ENCODE measurements around the gene WDR1.
"Not testable (repeated sequence)": the region's sequence is repeated elsewhere in the genome, so short reads cannot be mapped to it uniquely, and the experiment has no call there.

Gene WDR1

DNA sequence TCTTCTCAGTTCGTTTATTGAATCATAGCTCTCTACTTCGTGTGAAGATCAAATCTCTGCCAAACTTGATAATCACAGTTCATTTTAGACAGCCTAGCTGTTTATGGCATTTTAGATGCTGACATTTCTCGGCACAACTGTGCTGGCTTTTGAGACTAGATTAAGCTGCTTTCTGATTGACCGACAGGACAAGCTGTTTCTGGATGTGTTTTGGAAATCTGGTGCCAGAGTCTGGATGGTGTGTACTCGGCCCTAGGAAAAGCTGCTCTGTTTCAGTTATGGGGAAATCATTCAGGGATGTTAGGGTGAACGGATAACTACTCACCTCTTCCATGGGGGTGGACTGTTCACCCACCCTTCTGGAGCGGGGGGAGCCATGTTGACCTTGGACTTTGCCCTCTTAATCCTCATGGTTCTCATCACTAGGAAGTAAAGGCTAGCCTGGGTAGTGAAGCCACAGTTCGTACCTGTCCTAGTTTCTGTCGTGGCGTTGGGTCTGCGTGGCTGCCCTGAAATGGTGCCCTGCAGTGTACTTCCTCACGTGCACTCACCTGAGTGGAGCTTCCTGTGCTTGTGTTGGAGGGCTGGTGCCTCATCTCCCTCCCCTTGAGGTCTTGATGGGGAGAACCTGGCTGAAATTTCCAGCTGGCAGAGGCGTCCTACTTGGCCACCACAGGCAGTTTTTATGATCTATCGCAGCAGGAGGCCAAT is 13.7 kb upstream of the WDR1 start:
- Histone ChIP-seq H3K27me3 (ENCODE audit: control insufficient read depth in 1 of 2, insufficient read depth in 2 of 2, low read length in 2 of 2) (no peaks in the 10 kb centered on the region), H3K9ac (ENCODE audit: low read length) (no peak overlapping the region), H3K4me3 (ENCODE audit: low read depth in 1 of 2, low read length in 2 of 2) (no peak overlapping the region), H3K36me3 (ENCODE audit: insufficient read depth, low read length) (no peaks in the 10 kb centered on the region), H3K4me1 (ENCODE audit: insufficient read depth, low read length) (no peaks in the 10 kb centered on the region), H3K9me3 (ENCODE audit: low read length) (no peaks in the 10 kb centered on the region), H3K27ac (ENCODE audit: low read depth, low read length) (no peak overlapping the region)

DNA sequence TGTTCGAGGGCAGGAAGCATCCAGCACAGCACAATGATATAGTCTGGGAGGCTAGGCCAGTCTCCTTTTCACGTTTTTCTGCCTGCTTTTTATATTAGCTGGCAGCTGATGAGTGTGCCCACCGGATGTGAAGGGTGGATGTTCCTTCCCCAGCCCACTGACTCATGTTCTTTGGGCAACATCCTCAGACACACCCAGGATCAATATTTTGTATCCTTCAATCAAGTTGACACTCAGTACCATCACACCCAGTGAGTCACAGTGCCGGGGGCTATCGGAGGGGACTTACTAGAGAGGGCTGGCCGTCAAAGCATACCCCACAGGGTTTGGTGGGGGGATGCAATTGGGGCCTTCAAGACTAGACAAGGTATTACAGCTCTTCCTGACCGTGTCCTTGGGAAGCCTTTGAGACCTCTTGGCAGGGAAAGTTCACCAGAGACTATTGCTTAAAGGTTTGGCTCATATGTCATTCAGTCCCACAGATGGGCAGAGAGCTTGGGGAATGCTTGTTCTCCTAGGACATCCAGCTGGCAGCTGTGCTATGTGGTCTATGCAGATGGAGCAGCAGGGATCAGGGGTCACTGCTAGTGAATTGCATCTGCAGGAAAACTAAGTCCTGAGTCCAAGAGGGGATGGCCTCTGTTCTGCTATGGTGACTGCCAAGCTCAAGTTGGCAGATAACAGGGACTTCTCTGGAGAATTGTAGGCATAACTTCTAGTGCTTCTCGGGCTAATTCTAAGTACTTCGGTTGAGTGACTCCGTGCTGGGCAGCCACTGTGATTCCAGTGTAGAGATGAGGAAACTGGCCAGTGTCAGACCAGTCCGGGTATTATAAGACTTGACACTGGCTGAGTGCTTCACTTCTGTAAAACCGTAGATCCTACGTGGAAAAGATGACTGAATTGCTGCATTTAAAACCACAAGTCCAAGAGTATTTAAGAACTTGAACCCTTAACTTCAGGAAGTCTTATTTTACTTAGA is 12.9 kb upstream of the WDR1 start:
- Histone ChIP-seq H3K27me3 (ENCODE audit: control insufficient read depth in 1 of 2, insufficient read depth in 2 of 2, low read length in 2 of 2) (no peaks in the 10 kb centered on the region), H3K9ac (ENCODE audit: low read length) (no peak overlapping the region), H3K4me3 (ENCODE audit: low read depth in 1 of 2, low read length in 2 of 2) (no peak overlapping the region), H3K9me3 (ENCODE audit: low read length) (no peaks in the 10 kb centered on the region), H3K27ac (ENCODE audit: low read depth, low read length) (no peak overlapping the region), H3K4me1 (ENCODE audit: insufficient read depth, low read length) (no peaks in the 10 kb centered on the region), H3K36me3 (ENCODE audit: insufficient read depth, low read length) (no peaks in the 10 kb centered on the region)

DNA sequence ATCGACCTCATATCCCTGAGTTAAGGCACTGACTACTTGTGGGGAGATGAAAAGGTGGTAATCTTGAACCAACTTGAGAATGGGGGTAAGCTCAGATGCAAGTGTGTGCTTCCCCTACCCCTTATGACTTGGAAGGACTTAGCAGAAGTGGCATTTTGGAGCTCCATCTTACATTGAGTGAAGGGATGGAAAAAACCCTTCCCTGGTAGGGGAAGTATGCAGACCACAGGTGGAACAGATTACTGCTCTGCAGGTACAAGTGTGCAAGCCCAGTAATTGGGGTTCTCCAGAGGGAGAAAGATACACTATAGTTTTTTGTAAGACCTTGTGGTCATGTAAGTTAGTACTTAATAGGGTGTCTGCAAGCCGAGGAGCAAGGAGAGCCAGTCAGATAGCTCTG is 12.2 kb upstream of the WDR1 start:
- Histone ChIP-seq H3K4me1 (ENCODE audit: insufficient read depth, low read length) (no peaks in the 10 kb centered on the region), H3K9ac (ENCODE audit: low read length) (no peak overlapping the region), H3K27me3 (ENCODE audit: control insufficient read depth in 1 of 2, insufficient read depth in 2 of 2, low read length in 2 of 2) (no peaks in the 10 kb centered on the region), H3K9me3 (ENCODE audit: low read length) (no peaks in the 10 kb centered on the region), H3K27ac (ENCODE audit: low read depth, low read length) (no peak overlapping the region), H3K36me3 (ENCODE audit: insufficient read depth, low read length) (no peaks in the 10 kb centered on the region), H3K4me3 (ENCODE audit: low read depth in 1 of 2, low read length in 2 of 2) (no peak overlapping the region)

DNA sequence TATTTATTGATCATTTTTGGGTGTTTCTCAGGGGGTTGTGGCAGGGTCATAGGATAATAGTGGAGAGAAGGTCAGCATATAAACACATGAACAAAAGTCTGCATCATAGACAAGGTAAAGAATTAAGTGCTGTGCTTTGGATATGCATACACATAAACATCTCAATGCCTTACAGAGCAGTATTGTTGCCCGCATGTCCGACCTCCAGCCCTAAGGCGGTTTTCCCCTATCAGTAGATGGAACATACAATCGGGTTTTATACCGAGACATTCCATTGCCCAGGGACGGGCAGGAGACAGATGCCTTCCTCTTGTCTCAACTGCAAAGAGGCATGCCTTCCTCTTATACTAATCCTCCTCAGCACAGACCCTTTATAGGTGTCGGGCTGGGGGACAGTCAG is 10.9 kb upstream of the WDR1 start:
- H3K36me3 ChIP-seq (ENCODE audit: insufficient read depth, low read length); H3K9me3 ChIP-seq (ENCODE audit: low read length); H3K27me3 ChIP-seq (ENCODE audit: control insufficient read depth in 1 of 2, insufficient read depth in 2 of 2, low read length in 2 of 2); H3K4me3 ChIP-seq (ENCODE audit: low read depth in 1 of 2, low read length in 2 of 2); H3K4me1 ChIP-seq (ENCODE audit: insufficient read depth, low read length); H3K9ac ChIP-seq (ENCODE audit: low read length); H3K27ac ChIP-seq (ENCODE audit: low read depth, low read length): not testable (repeated sequence)

DNA sequence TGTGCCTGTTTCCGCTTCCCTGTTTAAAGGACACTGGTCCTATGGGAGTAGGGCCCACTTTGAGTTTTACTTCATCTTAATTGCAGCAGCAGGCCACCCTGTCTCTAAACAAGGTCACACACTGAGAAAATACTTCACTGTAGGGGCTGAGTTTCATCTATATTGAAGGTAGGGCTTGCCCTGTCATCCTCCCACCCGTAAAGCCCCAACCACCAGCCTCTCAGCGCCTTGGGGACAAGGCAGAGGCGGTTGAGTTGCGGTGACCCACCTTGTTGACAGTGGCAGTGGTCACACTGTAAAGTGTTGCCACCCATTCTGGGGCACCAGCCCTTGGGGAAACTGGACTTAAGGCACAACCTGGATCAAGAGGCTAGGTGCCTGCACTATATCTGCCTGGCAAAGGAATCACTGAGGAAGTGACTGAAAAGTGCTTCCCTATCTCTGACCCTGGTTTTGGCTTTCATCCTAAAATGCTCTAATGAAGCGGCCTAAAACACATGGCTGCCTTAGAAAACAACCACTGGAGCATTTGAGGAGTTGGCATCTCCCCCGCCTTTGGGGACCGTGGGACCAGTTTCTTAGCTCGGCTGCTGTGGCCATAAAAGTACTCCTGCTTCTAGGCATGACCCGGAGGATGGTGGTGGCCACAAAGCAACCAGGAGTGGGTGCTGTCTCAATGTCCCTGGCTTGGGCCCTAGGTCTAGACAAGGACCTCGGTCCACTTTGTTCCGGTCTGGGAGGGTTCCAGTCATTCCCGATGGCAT is 7.8 kb upstream of the WDR1 start:
- Histone ChIP-seq H3K4me1 (ENCODE audit: insufficient read depth, low read length) (peaks cover 2% of the 10 kb centered on the region), H3K4me3 (ENCODE audit: low read depth in 1 of 2, low read length in 2 of 2) (no peak overlapping the region), H3K36me3 (ENCODE audit: insufficient read depth, low read length) (no peaks in the 10 kb centered on the region), H3K9ac (ENCODE audit: low read length) (no peak overlapping the region), H3K9me3 (ENCODE audit: low read length) (no peaks in the 10 kb centered on the region), H3K27me3 (ENCODE audit: control insufficient read depth in 1 of 2, insufficient read depth in 2 of 2, low read length in 2 of 2) (no peaks in the 10 kb centered on the region), H3K27ac (ENCODE audit: low read depth, low read length) (no peak overlapping the region)

DNA sequence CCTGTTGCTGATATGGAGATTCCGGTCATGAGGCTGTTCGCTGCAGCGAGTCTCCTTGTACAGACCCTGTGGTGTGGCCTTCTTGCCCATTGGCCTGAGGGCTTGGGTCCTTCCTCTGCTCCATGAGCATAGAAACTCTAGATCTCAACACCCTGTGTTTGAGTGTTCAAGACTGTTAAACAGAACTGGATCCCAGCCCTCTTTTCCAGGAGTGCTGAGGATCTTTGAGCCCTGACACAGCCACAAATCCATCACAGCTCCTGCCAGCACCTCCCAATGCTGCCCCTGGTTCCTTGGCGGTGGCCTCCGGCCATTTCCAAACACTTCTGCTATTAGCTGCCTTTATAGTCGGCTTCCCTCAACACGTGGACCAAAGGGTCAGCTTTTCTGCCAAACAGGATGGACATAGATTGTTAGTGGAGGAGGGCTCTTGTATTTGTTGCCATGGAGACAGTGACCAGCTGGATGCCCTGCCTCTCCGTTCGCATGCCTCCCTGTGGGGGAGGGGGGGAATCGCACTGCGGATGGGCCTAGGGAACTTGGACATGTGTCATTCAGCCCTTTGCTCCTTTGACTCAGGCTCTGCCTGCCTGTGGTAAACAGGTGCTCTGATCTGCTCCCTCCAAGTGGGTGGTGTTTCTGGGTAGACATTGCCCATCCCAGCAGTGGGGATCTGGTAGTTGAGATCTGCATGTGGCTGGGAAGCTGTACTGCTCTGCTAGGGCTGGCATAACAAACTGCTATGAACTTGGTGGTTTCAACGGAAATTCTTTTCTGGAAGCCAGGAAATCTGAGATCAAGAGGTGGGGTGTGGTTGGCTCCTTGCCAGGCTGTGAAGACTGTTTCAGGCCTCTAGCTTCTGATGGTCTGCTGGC is 6.9 kb upstream of the WDR1 start:
- H3K27ac ChIP-seq (ENCODE audit: low read depth, low read length): no peak overlapping the region

DNA sequence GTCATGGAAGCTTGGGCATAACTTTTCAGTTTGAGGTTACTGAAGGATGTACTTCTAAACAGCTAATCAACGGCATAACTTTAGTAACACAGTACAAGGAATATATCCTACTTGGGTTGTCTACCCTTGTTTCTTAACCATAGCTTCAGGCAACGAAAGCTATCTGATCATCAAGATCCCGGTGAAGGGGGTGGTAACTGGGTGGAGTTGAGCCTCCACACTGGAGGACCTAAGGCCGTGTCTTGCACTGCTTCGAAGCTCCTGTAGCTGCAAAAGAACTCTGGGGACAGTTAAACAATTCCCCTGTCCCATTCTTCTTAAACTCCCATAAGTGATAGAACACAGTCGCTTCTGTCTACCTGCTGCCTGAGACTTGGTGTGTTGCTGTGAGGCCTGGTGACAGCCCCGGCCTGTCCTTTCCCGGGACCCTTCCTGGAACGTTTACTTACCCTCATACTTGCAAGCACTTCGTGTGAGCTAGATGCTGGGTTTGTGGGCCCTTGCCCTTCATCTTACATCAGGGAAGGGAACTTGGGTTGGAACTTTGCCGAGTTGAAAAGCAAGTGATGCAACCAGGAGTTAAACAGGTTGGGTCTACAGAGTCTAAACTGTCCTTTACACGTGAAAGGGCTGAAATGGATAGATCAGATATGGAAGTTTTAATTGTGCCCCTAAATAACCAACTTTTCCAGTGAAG is 5.8 kb upstream of the WDR1 start:
- H3K4me3 ChIP-seq (ENCODE audit: low read depth in 1 of 2, low read length in 2 of 2): no peak overlapping the region
- H3K9ac ChIP-seq (ENCODE audit: low read length): no peak overlapping the region
- no peak overlapping the region for H3K27ac ChIP-seq (ENCODE audit: low read depth, low read length)
- no peaks in the 10 kb centered on the region for H3K9me3 ChIP-seq (ENCODE audit: low read length)
- peaks cover 22% of the 10 kb centered on the region for H3K4me1 ChIP-seq (ENCODE audit: insufficient read depth, low read length)
- H3K27me3 ChIP-seq (ENCODE audit: control insufficient read depth in 1 of 2, insufficient read depth in 2 of 2, low read length in 2 of 2): no peaks in the 10 kb centered on the region
- H3K36me3 ChIP-seq (ENCODE audit: insufficient read depth, low read length): no peaks in the 10 kb centered on the region

More for the DNA sequence above, 6.9 kb upstream of the WDR1 start:
- no peaks in the 10 kb centered on the region for H3K9me3 ChIP-seq (ENCODE audit: low read length)
- no peaks in the 10 kb centered on the region for H3K27me3 ChIP-seq (ENCODE audit: control insufficient read depth in 1 of 2, insufficient read depth in 2 of 2, low read length in 2 of 2)
- H3K9ac ChIP-seq (ENCODE audit: low read length): no peak overlapping the region
- H3K36me3 ChIP-seq (ENCODE audit: insufficient read depth, low read length): no peaks in the 10 kb centered on the region
- peaks cover 11% of the 10 kb centered on the region for H3K4me1 ChIP-seq (ENCODE audit: insufficient read depth, low read length)
- no peak overlapping the region for H3K4me3 ChIP-seq (ENCODE audit: low read depth in 1 of 2, low read length in 2 of 2)

DNA sequence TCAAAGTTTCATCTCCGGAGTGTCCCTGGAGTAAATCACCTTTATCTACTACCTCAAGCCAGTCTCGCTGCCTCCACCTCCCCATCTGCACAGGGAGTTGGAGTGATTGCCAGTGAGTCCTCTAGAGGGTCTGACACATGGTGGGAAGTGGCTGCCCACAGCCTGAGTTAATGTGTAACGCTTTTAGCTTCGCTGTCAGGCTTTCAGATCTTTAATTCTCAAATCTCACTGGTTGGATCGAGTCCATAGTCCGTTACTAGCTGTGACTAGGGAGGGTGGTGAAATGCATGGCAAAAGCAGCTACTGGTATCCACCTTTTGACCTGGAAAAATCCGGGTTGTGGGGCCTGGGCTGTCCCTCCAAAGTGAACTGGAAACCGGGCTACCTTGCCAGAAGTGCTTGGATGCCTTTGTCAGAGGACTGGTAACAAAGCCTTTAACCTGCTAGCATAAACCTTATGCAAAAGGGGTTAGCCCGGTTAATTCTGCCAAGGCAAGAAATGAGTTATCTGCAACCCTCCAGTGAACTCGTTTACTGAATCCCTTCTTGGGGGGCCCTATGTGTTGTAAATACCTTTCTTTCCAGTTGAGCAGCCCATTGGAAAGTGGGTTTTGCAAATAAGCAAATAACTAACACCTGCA is 5.1 kb upstream of the WDR1 start:
- no peaks in the 10 kb centered on the region for H3K36me3 ChIP-seq (ENCODE audit: insufficient read depth, low read length)
- H3K27me3 ChIP-seq (ENCODE audit: control insufficient read depth in 1 of 2, insufficient read depth in 2 of 2, low read length in 2 of 2): no peaks in the 10 kb centered on the region
- H3K9ac ChIP-seq (ENCODE audit: low read length): no peak overlapping the region
- no peak overlapping the region for H3K27ac ChIP-seq (ENCODE audit: low read depth, low read length)
- no peaks in the 10 kb centered on the region for H3K9me3 ChIP-seq (ENCODE audit: low read length)
- peaks cover 25% of the 10 kb centered on the region for H3K4me1 ChIP-seq (ENCODE audit: insufficient read depth, low read length)
- H3K4me3 ChIP-seq (ENCODE audit: low read depth in 1 of 2, low read length in 2 of 2): no peak overlapping the region

DNA sequence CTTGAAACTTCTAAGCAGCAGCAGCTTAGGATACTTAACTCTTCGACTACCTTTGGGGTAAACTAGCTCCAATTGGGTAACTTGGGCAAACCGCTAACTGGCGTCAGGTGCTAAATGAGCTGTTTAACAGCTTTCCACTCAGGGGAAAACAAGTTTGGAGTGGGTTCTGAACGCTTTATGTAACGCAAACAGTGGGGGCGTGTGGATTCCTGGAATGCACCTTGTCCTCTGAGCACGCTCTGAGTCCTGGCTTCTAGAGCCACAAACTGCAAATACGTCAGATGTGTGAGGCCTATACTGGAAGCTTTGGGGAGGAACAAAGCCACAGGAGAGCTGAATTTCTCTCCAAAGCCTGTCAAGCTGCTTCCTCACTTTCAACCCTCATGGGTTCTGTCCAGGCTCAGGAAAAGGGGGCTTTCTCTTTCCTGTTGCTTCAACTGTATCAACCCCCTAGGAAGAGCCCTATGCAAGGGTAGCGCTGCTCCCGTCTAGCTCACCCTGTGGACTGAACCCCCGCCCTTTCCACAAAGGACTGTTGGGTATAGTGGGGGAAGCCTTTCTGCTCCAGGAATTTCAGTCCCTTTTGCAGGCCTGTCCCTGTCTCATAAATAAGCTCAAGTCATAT is 4.5 kb upstream of the WDR1 start:
- H3K4me3 ChIP-seq (ENCODE audit: low read depth in 1 of 2, low read length in 2 of 2): no peak overlapping the region
- no peak overlapping the region for H3K27ac ChIP-seq (ENCODE audit: low read depth, low read length)
- no peaks in the 10 kb centered on the region for H3K9me3 ChIP-seq (ENCODE audit: low read length)
- no peak overlapping the region for H3K9ac ChIP-seq (ENCODE audit: low read length)
- H3K27me3 ChIP-seq (ENCODE audit: control insufficient read depth in 1 of 2, insufficient read depth in 2 of 2, low read length in 2 of 2): no peaks in the 10 kb centered on the region
- peaks cover 25% of the 10 kb centered on the region for H3K4me1 ChIP-seq (ENCODE audit: insufficient read depth, low read length)
- no peaks in the 10 kb centered on the region for H3K36me3 ChIP-seq (ENCODE audit: insufficient read depth, low read length)

DNA sequence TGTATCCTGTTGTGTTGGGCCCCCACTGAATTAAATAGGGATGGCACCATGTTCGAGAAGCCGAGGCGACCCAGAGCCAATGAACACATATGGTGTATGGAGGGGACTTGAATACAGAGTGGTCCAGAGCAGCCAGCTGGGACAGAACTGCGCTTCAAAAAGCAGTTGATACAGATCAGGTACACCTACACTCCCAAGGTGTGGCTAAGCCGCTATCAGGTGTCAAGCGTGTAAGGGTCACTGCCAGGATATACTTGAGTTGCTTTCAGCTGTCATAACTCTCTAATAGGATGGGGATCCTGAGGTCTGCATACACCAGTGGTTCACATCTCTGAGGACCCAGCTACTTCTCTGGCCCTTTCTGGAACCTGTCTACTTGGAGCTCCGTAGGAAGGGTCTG is 3.2 kb upstream of the WDR1 start:
- Histone ChIP-seq H3K4me3 (ENCODE audit: low read depth in 1 of 2, low read length in 2 of 2) (no peak overlapping the region), H3K4me1 (ENCODE audit: insufficient read depth, low read length) (peaks cover 35% of the 10 kb centered on the region), H3K9me3 (ENCODE audit: low read length) (no peaks in the 10 kb centered on the region), H3K27me3 (ENCODE audit: control insufficient read depth in 1 of 2, insufficient read depth in 2 of 2, low read length in 2 of 2) (no peaks in the 10 kb centered on the region), H3K27ac (ENCODE audit: low read depth, low read length) (no peak overlapping the region), H3K36me3 (ENCODE audit: insufficient read depth, low read length) (peaks cover 7% of the 10 kb centered on the region), H3K9ac (ENCODE audit: low read length) (no peak overlapping the region)

Measured in muscle layer of colon (tissue), 2 donors.